ENCODE measurements around the gene MXRA7.

MXRA7 gene

GRCh38 chr17:76707985-76708807, 2.6 kb downstream of the MXRA7 start:
- no peaks in the 10 kb centered on the region for H3K27me3 ChIP-seq (replicated peaks; ENCODE audit: control insufficient read depth, insufficient read depth, low read length)
- no peak overlapping the region for H3K4me3 ChIP-seq (replicated peaks; ENCODE audit: low read depth, low read length)
- TF ChIP-seq CTCF (IDR thresholded peaks at IDR 0.05; ENCODE audit: insufficient read depth, low read length, poor library complexity, severe bottlenecking) = peak; percentile 32
- DNase-seq (ENCODE audit: extremely low read depth, insufficient read length) = no peak
- no peaks in the 10 kb centered on the region for H3K36me3 ChIP-seq (ENCODE audit: control insufficient read depth, insufficient read depth, low read length)

DNA sequence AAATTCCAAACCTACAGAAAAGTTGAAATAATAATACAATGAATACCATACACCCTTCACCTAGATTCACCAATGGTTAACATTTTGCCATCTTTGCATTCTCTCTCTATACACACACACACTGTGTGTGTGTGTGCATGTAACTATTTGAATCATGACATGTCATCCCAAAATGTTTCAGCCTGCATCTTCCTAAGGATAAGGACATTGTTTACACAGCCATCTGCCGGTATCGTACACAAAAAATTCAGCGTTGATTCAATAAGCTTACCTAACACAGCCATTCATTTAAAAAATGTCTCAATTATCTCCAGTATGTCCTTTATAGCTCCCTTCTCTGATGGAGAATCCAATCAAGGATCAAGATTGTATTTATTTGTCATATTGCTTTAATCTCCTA, 3.9 kb downstream of the MXRA7 start:
- no peaks in the 10 kb centered on the region for H3K27me3 ChIP-seq (replicated peaks; ENCODE audit: control insufficient read depth, insufficient read depth, low read length)
- no peak for TF ChIP-seq CTCF (IDR thresholded peaks at IDR 0.05; ENCODE audit: insufficient read depth, low read length, poor library complexity, severe bottlenecking)
- DNase-seq (ENCODE audit: extremely low read depth, insufficient read length) = no peak
- no peak overlapping the region for H3K4me3 ChIP-seq (replicated peaks; ENCODE audit: low read depth, low read length)
- H3K36me3 ChIP-seq (ENCODE audit: control insufficient read depth, insufficient read depth, low read length) = no peaks in the 10 kb centered on the region

- H3K36me3 ChIP-seq (ENCODE audit: control insufficient read depth, insufficient read depth, low read length) = no peaks in the 10 kb centered on the region
- no peaks in the 10 kb centered on the region for H3K27me3 ChIP-seq (replicated peaks; ENCODE audit: control insufficient read depth, insufficient read depth, low read length)
- DNase-seq (ENCODE audit: extremely low read depth, insufficient read length) = no peak
- no peak for TF ChIP-seq CTCF (IDR thresholded peaks at IDR 0.05; ENCODE audit: insufficient read depth, low read length, poor library complexity, severe bottlenecking)
- no peak overlapping the region for H3K4me3 ChIP-seq (replicated peaks; ENCODE audit: low read depth, low read length)
Measured at GRCh38 chr17:76704805-76705204, 6.0 kb downstream of the MXRA7 start.

- Histone ChIP-seq H3K36me3 (ENCODE audit: control insufficient read depth, insufficient read depth, low read length) (no peaks in the 10 kb centered on the region), H3K4me3 (replicated peaks; ENCODE audit: low read depth, low read length) (no peak overlapping the region), H3K27me3 (replicated peaks; ENCODE audit: control insufficient read depth, insufficient read depth, low read length) (no peaks in the 10 kb centered on the region)
- no peak for DNase-seq (ENCODE audit: extremely low read depth, insufficient read length)
- no peak for TF ChIP-seq CTCF (IDR thresholded peaks at IDR 0.05; ENCODE audit: insufficient read depth, low read length, poor library complexity, severe bottlenecking)
Measured at GRCh38 chr17:76702941-76703637, 7.7 kb downstream of the MXRA7 start.

DNA sequence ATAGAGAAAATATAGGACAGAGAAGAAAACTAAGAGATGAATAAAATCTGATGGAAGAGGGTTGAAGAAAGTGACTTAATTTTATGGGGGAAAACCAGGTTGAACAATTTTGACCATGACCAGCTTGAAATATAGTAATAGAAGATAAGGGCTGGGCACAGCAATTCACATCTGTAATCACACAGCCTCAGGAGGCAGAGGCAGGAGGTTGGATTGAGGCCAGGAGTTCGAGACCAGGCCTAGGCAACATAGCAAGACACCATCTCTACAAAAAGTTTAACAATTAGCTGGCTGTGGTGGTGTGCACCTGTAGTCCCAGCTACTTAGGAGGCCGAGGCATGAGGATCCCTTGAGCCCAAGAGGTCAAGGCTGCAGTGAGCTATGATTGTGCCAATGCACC, 8.7 kb downstream of the MXRA7 start:
- Histone ChIP-seq H3K4me3 (replicated peaks; ENCODE audit: low read depth, low read length) (no peak overlapping the region), H3K36me3 (ENCODE audit: control insufficient read depth, insufficient read depth, low read length) (no peaks in the 10 kb centered on the region), H3K27me3 (replicated peaks; ENCODE audit: control insufficient read depth, insufficient read depth, low read length) (no peaks in the 10 kb centered on the region; the same call in 1 of the 2 replicates)
- DNase-seq (ENCODE audit: extremely low read depth, insufficient read length) = no peak
- TF ChIP-seq CTCF (IDR thresholded peaks at IDR 0.05; ENCODE audit: insufficient read depth, low read length, poor library complexity, severe bottlenecking) = no peak

All from GM06990 (cell line).